T follicular helper cell (primary cell): ENCODE data around the gene KIRREL3.

Experiments
- DNase-seq: peaks from one replicate; pipeline ENCODE4 v3.0.0-alpha.2; 2020; ENCODE audit warnings: low read depth

The KIRREL3 gene

GRCh38 chr11:126510621-126511370 lies 489.8 kb downstream of the KIRREL3 start:
- no peak for DNase-seq

DNA sequence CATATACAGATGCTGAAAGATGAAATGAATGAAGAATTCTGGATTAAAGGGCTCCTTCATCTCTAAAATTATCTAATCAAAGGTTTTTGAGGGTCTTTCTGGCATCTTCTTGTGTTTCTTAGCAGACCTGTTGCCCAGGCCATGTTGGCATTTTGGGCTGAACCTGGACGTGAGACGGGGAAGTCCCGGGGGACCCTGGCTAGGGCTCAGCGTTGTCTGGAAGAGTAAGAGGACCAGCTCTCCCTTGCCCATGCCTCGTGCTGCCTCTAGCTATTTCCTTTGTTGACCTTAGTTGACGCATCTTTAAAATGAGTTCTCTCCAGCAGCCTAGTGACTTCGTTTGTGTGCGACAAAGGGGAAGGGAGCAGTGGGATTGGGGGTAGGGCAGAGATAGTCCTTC lies 492.9 kb downstream of the KIRREL3 start:
- no peak for DNase-seq

DNA sequence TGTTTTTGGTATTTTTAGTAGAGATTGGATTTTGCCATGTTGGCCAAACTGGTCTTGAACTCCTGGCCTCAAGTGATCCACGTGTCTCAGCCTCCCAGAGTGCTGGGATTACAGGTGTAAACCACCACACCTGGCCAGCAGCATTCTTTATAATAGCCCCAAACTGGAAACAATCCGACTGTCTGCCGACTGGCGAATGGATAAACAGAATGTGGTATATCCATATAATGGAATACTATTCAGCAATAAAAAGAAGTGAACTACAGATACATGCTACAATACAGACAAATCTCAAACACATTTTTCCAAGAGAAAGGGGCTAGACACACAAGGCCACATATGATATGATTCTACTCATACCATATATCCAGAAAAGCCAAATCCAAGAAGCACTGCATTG lies 493.8 kb downstream of the KIRREL3 start:
- DNase-seq: no peak

DNA sequence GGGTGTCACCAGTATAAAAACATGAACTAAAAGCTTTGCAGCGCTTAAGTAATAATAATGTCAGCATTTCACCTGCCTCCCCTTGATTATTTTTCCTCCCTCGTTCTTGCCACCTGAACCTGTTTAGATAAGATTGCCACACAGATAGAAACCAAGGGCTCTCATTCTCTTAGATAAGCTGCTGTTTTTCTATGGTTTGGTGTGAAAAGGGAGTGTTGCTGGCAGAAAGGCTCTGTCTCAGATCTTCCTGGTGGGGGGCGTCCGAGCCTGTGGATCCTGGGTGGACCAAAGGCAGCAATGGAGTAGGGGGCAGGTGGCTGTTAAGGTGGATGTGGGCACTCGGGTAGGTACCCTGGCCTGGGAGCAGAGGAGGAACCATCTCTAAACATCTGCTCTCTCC lies 497.6 kb downstream of the KIRREL3 start:
- no peak for DNase-seq

GRCh38 chr11:126502159-126502558 lies 498.4 kb downstream of the KIRREL3 start:
- no peak for DNase-seq

DNA sequence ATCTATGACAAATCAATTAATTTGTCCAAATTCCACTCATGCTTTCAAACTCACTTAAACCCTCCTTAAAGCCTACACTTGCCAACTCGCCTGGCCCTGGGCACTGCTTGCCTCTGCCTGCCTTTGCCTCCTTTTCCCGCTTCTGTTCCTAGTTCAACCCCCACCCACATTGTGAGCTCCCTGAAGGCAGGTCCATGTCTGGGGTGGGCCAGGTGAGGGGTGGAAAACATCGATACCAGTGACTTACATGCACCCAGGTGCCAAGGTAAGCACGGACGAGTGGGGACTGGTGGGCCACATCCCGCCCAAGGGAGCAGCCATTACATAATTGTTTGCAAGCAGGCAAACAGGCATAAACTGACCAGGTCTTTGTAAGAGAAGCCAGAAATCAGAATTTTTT lies 498.9 kb downstream of the KIRREL3 start:
- no peak for DNase-seq

GRCh38 chr11:126500981-126501380 lies 499.6 kb downstream of the KIRREL3 start:
- no peak for DNase-seq

- DNase-seq: no peak
Observed at GRCh38 chr11:126499131-126499752, 501.3 kb downstream of the KIRREL3 start.

DNA sequence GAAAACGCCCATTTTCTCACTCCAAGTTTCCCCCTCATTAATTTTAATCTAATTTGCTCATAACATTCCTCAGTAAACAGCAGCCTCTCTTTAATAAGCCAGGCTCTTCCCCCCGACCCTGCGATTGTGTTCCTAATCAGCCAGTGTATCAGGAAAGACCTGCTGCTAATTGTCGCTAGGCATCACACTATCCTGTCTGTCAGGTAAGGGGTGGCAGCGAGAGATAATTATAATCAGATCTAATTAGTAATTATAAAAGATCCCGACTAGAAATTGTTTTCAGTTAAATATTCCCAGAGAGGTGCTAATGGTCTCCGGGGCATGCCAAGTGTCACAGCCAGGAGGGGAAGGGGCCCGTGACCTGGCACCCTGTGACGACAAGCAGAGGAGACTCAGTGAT lies 502.3 kb downstream of the KIRREL3 start:
- no peak for DNase-seq

GRCh38 chr11:126497581-126498122 lies 502.9 kb downstream of the KIRREL3 start:
- DNase-seq: no peak

DNA sequence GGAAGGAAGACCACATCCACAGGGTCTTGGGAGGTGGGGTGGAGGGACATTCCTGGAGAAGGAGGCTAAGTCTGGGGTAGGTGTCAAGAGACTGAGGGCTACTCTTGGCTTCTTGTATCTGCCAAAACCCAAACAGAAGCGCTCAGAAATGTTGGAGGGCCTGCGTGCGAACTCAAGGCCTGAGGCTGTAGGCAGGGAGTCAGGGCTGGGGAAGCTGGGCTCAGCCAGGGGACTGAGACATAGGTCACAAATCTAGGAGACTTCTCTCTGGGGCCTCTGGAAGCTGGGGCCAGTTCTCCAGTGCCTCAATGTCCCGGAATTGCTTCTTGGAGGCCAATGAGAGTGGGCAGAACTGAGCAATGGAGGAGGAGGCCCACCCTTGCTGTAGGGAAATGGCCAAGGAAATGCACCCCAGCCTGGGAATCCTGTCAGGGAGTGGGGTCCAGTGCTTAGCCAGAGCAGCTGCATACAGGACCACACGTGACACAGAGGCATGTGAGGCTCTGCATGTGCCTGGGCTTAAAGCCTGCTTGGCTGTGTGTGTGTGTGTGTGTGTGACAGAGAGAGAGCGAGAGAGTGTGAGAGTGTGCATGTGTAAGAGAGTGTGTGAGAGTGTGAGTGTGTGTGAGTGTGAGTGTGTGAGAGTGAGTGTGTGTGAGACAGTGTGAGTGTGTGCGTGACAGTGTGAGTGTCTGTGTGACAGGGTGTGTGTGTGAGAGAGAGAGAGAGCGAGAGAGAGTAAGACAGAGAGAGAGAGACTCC lies 503.8 kb downstream of the KIRREL3 start:
- no peak for DNase-seq

GRCh38 chr11:126495281-126496220 lies 505.0 kb downstream of the KIRREL3 start:
- no peak for DNase-seq

DNA sequence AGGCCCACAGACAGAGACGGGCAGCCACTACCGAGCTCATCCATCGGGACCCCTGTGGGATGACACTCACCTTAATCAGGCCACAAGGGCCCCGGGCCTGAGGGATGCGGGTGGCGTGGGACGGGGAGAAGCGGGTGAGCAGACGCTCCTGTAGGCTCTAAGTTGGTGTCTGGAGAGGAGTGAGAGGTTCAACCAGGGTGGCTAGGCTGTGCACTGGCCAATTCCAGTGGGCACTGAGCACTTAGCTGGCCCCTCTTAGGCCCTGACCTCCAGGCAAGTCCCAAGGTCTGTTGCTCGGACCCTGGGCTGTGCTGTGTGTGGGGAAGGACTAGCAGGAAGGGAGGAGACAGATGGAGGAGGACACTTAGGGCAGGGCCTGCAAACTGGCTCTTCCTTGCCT lies 505.7 kb downstream of the KIRREL3 start:
- no peak for DNase-seq

DNA sequence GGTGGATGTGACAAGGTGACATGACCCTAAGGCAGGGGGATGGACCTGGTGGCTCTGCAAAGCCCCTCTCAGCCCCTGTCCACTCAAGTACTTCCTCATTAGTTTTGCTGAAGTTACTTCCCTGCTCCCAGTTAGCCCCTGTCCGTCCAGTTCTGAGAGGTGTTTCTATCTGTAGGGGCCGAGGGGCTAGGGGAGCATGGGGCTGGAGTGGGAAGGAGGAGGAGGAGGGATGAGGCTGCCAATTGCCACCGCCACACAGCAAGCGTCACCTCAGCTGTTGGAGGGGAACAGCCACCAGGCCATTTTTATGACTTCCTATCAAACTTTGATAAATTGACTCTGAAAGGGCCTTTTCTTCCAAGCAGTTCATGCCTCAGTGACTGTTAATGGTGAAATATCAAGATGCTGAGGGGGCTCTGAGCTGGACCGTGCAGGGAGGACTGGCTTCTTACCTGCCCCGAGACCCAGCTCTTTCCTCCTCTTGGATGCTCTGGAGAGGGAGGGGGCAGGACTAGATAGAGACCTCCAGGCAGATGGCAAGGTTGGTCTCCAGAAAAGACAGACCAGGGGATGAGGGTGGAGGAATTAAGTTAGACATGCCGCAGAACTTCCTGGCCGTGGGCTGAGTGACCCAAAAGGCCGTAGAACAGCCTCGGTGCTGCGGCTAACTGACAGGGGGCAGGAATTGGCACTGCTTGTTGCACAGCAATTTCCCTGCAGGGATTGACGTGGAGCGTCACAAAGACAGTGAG lies 508.1 kb downstream of the KIRREL3 start:
- no peak for DNase-seq

GRCh38 chr11:126491092-126491491 lies 509.5 kb downstream of the KIRREL3 start:
- no peak for DNase-seq

- no peak for DNase-seq
Observed at GRCh38 chr11:126489836-126490660, 510.5 kb downstream of the KIRREL3 start.

DNA sequence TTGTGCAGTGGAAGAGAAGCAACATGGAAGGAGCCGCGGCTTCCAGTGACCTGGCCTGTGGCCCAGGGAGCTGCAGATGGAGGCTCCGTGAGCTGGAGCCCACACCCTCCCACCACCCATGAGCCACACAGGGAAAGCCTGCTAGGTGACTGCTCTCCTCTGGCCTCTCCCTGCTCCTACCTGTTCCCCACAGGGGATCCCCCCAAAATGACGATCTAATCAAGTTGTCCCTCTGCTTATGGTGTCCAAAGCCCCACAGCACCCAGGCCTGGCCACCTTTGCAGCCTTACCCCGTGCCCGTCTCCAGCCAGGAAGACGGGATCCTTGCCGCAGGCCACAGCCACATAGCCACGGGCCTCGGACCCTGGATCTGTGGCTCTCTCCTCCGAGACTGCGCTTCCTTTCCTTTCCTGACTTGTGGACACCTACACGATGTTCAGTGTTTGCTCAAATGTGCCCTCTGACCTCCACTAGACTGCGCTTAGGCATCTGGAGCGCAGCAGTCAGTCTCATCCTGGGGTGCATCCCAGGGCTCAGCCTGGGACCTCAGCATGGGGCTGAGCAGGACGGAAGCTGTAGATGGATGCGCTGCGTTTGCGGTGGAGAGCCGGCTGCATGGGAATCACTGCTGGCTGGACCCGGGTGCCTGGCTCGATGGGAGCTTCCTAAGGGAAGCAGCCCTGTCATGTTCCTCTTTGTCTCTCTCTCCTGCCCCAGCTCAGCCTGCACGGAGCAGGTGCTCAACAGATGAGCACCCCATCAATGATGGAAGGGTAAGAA lies 511.8 kb downstream of the KIRREL3 start:
- DNase-seq: no peak

GRCh38 chr11:126487711-126488110 lies 512.9 kb downstream of the KIRREL3 start:
- no peak for DNase-seq

DNA sequence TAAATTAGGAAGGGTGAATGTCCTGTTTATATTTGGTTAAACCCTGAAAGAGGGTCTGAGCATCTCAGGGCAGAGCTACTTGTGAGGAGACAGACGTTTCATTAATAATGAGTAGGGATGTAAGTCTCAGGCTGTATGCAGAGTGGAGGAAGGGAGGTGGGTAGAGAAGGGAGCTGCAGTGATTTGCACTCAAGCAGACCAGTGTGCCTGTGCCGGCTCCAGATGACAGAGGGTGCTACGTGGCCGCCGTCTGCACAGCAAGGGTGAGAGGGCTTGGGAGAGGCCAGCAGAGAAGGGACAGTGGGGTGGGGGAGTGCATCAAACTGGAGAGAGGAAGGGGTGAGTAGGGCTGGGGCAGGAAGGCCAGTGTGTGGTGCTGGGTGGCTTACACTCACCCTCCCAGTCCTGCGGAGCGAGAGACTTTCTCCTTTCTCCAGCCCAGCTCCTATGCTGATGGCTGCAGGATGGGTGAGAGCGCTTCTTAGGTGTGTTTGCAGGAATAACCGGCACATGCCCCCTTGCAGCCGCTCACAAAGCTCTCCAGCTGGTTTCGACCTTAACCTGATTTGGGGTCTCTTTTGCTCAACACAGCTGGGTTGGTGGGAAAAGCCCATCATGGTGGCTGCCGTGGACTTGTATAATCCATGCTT lies 514.5 kb downstream of the KIRREL3 start:
- DNase-seq: no peak
